ENCODE data around the gene ECHS1. TPM values are rescaled to one million over a fixed set of nuclear protein-coding genes. Genes with fewer than 3 reads are reported as not detected.
A peak's percentile ranks its signal among the peaks of the same experiment; 100 is the strongest.

Gene ECHS1
- total RNA-seq, 4 donors from 2014 or later = 64.0 to 77.7 (median 73.2) TPM

DNA sequence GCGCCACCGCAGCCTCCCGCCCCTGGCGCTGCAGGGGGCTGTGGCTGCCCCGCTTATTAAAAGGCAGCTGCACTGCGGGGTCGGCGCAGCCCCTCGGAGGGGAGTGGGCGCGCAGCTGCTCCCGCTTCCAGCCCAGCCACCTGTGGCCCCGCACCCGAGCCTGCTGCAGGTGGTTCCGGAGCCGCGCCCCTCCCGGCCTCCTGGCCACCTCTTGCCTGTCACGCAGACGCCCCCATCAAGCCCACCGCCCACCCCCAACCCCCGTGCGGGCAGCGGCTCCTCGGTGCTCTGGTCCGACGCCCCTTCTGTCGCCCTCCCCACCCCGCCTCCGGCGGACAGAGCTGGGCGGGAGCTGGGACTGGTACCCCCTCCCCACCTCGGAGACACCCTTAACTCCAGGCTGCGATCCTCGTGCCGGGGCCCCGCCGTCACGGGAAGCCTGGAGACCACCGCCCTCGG, 37.0 kb downstream of the ECHS1 start:
- no peak for DNase-seq (ENCODE audit: extremely low spot score)
- TF ChIP-seq POLR2AphosphoS5 (IDR thresholded peaks at IDR 0.05) = no peak
- TF ChIP-seq EP300 (IDR thresholded peaks at IDR 0.05) = no peak
- TF ChIP-seq POLR2A (IDR thresholded peaks at IDR 0.05; ENCODE audit: low read depth) = no peak
- TF ChIP-seq, protein P1, sequence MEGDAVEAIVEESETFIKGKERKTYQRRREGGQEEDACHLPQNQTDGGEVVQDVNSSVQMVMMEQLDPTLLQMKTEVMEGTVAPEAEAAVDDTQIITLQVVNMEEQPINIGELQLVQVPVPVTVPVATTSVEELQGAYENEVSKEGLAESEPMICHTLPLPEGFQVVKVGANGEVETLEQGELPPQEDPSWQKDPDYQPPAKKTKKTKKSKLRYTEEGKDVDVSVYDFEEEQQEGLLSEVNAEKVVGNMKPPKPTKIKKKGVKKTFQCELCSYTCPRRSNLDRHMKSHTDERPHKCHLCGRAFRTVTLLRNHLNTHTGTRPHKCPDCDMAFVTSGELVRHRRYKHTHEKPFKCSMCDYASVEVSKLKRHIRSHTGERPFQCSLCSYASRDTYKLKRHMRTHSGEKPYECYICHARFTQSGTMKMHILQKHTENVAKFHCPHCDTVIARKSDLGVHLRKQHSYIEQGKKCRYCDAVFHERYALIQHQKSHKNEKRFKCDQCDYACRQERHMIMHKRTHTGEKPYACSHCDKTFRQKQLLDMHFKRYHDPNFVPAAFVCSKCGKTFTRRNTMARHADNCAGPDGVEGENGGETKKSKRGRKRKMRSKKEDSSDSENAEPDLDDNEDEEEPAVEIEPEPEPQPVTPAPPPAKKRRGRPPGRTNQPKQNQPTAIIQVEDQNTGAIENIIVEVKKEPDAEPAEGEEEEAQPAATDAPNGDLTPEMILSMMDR (IDR thresholded peaks at IDR 0.05) = no peak
- H3K27me3 ChIP-seq = peaks cover 11 to 92% (median 41%) of the 10 kb centered on the region in 4 donors
- peak overlapping the region; percentile 47 to 55 (median 48) for H3K4me3 ChIP-seq
- H3K4me1 ChIP-seq = peaks cover 22 to 28% (median 24%) of the 10 kb centered on the region in 4 donors
- no peaks in the 10 kb centered on the region for H3K9me3 ChIP-seq
- intact Hi-C loops (cut with DNase I) = loop anchor here (10.0 kb wide), 1 partner anchor 159 kb away; no protein-coding TSS in a partner anchor
- no peak overlapping the region for H3K27ac ChIP-seq (replicated peaks in 1 of 4)
- 10% methylated on average over 6 of the region's 41 CpGs for WGBS
- H3K36me3 ChIP-seq = no peaks in the 10 kb centered on the region

GRCh38 chr10:133335246-133336117, 37.7 kb downstream of the ECHS1 start:
- under 1% methylated on average over 17 of the region's 75 CpGs for WGBS
- Histone ChIP-seq H3K4me1 (peaks cover 22 to 28% (median 24%) of the 10 kb centered on the region in 4 donors), H3K9me3 (no peaks in the 10 kb centered on the region), H3K4me3 (peak overlapping the region; percentile 47 to 55 (median 48)), H3K27me3 (peaks cover 11 to 90% (median 43%) of the 10 kb centered on the region in 4 donors), H3K36me3 (no peaks in the 10 kb centered on the region), H3K27ac (replicated peaks in 1 of 4) (no peak overlapping the region)
- no peak for TF ChIP-seq POLR2A (IDR thresholded peaks at IDR 0.05; ENCODE audit: low read depth)
- no peak for TF ChIP-seq POLR2AphosphoS5 (IDR thresholded peaks at IDR 0.05)
- TF ChIP-seq, protein P1 (IDR thresholded peaks at IDR 0.05) = no peak
- no peak for TF ChIP-seq EP300 (IDR thresholded peaks at IDR 0.05)
- intact Hi-C loops (cut with DNase I) = loop anchor here (10.0 kb wide), 1 partner anchor 159 kb away; no protein-coding TSS in a partner anchor
- no peak for DNase-seq (ENCODE audit: extremely low spot score)

GRCh38 chr10:133334503-133335245, 38.5 kb downstream of the ECHS1 start:
- no peak for DNase-seq (ENCODE audit: extremely low spot score)
- H3K4me1 ChIP-seq = peaks cover 26 to 33% (median 29%) of the 10 kb centered on the region in 4 donors
- peaks cover 11 to 82% (median 45%) of the 10 kb centered on the region in 4 donors for H3K27me3 ChIP-seq
- no peak overlapping the region for H3K27ac ChIP-seq (replicated peaks in 1 of 4)
- H3K4me3 ChIP-seq = peak overlapping the region; percentile 47 to 55 (median 48)
- no peaks in the 10 kb centered on the region for H3K9me3 ChIP-seq
- intact Hi-C loops (cut with DNase I) = loop anchor here (10.0 kb wide), 1 partner anchor 160 kb away; no protein-coding TSS in a partner anchor
- no peaks in the 10 kb centered on the region for H3K36me3 ChIP-seq
- whole genome bisulfite sequencing = 32% methylated on average over 14 of the region's 51 CpGs
- TF ChIP-seq POLR2AphosphoS5 (IDR thresholded peaks at IDR 0.05) = no peak
- no peak for TF ChIP-seq EP300 (IDR thresholded peaks at IDR 0.05)
- TF ChIP-seq, protein P1 (IDR thresholded peaks at IDR 0.05) = no peak
- no peak for TF ChIP-seq POLR2A (IDR thresholded peaks at IDR 0.05; ENCODE audit: low read depth)

- WGBS = 78% methylated on average over 30 of the region's 30 CpGs
- H3K27ac ChIP-seq (replicated peaks in 1 of 4) = no peak overlapping the region
- H3K4me3 ChIP-seq = no peak overlapping the region
- no peaks in the 10 kb centered on the region for H3K9me3 ChIP-seq
- no peak for TF ChIP-seq POLR2AphosphoS5 (IDR thresholded peaks at IDR 0.05)
- no peak for TF ChIP-seq POLR2A (IDR thresholded peaks at IDR 0.05; ENCODE audit: low read depth)
- TF ChIP-seq, protein P1 (IDR thresholded peaks at IDR 0.05) = no peak
- no peak for TF ChIP-seq EP300 (IDR thresholded peaks at IDR 0.05)
- peaks cover 28 to 37% (median 33%) of the 10 kb centered on the region in 4 donors for H3K4me1 ChIP-seq
- DNase-seq (ENCODE audit: extremely low spot score) = no peak
- intact Hi-C loops (cut with DNase I) = loop anchor here (10.0 kb wide), 1 partner anchor 162 kb away; no protein-coding TSS in a partner anchor
- H3K36me3 ChIP-seq = no peaks in the 10 kb centered on the region
- peaks cover 11 to 82% (median 53%) of the 10 kb centered on the region in 4 donors for H3K27me3 ChIP-seq
Measured at GRCh38 chr10:133332936-133333699, 40.0 kb downstream of the ECHS1 start.

Data from esophagus muscularis mucosa (tissue), 4 donors.